BE2C (cell line): ENCODE data around the gene INVS.
"Not testable (repeated sequence)": the region's sequence is repeated elsewhere in the genome, so short reads cannot be mapped to it uniquely, and the experiment has no call there.

ENCODE experiments used
- DNase-seq: peaks from one replicate; pipeline ENCODE4 v3.0.0-alpha.2; 2020
- H3K27me3 ChIP-seq: fragments of 250-450 bp; sonication (Bioruptor Pico); 2 replicates; pipeline ENCODE4 v1.5.1; 2020; ENCODE audit warnings: mild to moderate bottlenecking
- H3K36me3 ChIP-seq: fragments of 250-450 bp; sonication (Bioruptor Pico); 2 replicates; pipeline ENCODE4 v1.5.1; 2020; ENCODE audit warnings: mild to moderate bottlenecking
- H3K4me1 ChIP-seq: fragments of 250-450 bp; sonication (Bioruptor Pico); 2 replicates; pipeline ENCODE4 v1.5.1; 2020
- H3K4me3 ChIP-seq: 2 replicates; pipeline ENCODE4 v1.5.1; 2011; ENCODE audit warnings: low read depth, low read length
- H3K9me3 ChIP-seq: fragments of 250-450 bp; sonication (Bioruptor Pico); 2 replicates; pipeline ENCODE4 v1.5.1; 2020
- TF ChIP-seq, protein P1 (sequence below): IDR thresholded peaks from 2 replicates; pipeline ENCODE4 v1.5.1; 2012; ENCODE audit warnings: mild to moderate bottlenecking, low read depth, low read length

Gene INVS

DNA sequence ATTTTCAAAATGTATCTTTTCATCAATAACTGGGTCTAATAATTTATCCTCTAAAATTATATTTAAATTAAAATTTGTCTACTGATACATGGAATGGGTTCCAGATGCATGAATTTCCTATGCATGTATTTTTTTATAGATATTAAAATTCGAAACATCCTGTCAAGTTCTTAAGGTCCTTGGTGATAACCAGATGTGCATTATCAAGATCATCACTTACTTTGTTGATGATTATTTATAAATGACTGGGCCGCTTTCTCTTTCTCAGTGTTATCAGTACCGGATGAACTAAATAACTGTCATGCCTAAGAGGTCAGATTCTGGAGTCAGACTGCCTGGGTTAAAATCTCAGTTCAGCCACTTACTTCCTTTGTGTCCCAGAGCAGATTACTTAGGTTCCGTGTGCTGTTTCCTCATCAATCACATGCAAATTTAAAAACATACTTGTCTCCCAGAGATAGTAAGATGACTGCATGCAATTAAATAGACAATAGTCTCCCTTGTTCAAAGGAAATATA is 129.4 kb downstream of the INVS start:
- Histone ChIP-seq H3K9me3 (no peaks in the 10 kb centered on the region), H3K27me3 (no peaks in the 10 kb centered on the region), H3K4me1 (no peaks in the 10 kb centered on the region), H3K4me3 (no peak overlapping the region), H3K36me3 (peaks cover 4% of the 10 kb centered on the region)
- TF ChIP-seq, protein P1, sequence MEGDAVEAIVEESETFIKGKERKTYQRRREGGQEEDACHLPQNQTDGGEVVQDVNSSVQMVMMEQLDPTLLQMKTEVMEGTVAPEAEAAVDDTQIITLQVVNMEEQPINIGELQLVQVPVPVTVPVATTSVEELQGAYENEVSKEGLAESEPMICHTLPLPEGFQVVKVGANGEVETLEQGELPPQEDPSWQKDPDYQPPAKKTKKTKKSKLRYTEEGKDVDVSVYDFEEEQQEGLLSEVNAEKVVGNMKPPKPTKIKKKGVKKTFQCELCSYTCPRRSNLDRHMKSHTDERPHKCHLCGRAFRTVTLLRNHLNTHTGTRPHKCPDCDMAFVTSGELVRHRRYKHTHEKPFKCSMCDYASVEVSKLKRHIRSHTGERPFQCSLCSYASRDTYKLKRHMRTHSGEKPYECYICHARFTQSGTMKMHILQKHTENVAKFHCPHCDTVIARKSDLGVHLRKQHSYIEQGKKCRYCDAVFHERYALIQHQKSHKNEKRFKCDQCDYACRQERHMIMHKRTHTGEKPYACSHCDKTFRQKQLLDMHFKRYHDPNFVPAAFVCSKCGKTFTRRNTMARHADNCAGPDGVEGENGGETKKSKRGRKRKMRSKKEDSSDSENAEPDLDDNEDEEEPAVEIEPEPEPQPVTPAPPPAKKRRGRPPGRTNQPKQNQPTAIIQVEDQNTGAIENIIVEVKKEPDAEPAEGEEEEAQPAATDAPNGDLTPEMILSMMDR = no peak
- no peak for DNase-seq

DNA sequence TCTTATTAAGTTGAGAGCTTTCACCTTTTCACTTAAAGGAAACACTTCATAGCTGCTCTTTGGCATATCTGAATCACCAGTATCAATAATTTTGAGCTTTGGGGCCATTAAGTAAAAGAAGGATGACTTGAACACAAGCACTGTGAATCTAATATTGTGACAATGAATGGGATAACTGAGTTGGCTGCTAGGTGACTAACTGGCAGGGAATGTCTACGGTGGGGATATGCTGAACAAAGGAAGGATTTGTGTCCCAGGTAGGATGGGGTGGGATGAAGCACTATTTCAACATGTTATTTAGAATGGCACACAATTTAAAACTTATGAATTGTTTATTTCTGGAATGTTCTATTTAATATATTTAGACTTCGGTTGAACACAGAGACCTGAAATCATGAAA is 130.1 kb downstream of the INVS start:
- H3K4me3 ChIP-seq = no peak overlapping the region
- peaks cover 4% of the 10 kb centered on the region for H3K36me3 ChIP-seq
- H3K9me3 ChIP-seq = no peaks in the 10 kb centered on the region
- H3K27me3 ChIP-seq = no peaks in the 10 kb centered on the region
- DNase-seq = no peak
- H3K4me1 ChIP-seq = no peaks in the 10 kb centered on the region
- TF ChIP-seq, protein P1 = no peak

DNA sequence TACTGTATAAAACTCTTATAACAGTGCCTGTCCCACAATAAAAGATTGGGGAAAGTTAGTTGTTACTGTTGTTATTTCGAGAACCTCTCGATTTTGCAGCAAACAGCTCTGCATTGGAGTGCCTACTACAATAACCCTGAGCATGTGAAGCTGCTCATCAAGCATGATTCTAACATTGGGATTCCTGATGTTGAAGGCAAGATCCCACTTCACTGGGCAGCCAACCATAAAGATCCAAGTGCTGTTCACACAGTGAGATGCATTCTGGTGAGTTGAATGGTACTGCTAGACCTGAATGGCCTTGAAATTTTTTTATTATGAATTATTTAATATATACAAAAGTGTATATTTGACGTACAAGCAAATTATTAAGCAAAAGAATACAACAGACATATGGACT is 130.5 kb downstream of the INVS start:
- H3K9me3 ChIP-seq = no peaks in the 10 kb centered on the region
- TF ChIP-seq, protein P1 = no peak
- DNase-seq = no peak
- no peaks in the 10 kb centered on the region for H3K4me1 ChIP-seq
- peaks cover 4% of the 10 kb centered on the region for H3K36me3 ChIP-seq
- H3K4me3 ChIP-seq = no peak overlapping the region
- no peaks in the 10 kb centered on the region for H3K27me3 ChIP-seq

DNA sequence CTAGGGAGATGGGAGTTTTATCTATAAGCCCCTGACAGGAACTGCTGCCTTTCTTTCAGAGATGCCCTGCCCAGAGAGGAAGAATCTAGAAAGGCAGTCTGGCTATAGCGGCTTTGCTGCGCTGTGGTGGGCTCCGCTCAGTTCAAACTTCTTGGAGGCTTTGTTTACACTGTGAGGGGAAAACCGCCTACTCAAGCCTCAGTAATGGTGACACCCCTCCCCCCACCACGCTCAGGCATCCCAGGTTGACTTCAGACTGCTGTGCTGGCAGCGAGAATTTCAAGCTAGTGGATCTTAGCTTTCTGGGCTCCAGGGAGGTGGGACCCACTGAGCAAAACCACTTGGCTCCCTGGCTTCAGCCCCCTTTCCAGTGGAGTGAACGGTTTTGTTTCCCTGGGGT is 137.9 kb downstream of the INVS start:
- not testable (repeated sequence) for H3K4me1 ChIP-seq, H3K36me3 ChIP-seq, H3K9me3 ChIP-seq, H3K27me3 ChIP-seq, DNase-seq, H3K4me3 ChIP-seq

DNA sequence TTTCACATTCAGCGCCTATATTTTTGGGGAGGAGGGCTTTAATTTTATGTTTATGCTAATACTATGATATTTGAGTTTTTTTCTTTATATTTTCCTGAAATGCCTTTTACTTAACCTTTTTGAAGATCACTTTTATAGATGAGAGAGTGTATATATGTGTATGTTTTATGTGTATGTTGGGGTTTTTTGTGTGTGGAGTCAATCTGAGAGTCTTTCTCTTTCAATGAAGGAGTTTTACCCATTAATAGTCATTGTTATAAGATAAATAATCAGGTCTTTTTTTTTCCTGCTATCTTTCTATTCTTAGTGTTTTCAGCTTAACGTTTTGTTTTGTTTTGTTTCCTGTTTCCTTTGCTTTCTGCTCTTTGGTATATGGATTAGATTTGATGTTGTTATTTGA is 141.5 kb downstream of the INVS start:
- Histone ChIP-seq H3K4me3 (no peak overlapping the region), H3K9me3 (no peaks in the 10 kb centered on the region), H3K36me3 (peaks cover 3% of the 10 kb centered on the region), H3K4me1 (no peaks in the 10 kb centered on the region), H3K27me3 (no peaks in the 10 kb centered on the region)
- TF ChIP-seq, protein P1 = no peak
- no peak for DNase-seq

DNA sequence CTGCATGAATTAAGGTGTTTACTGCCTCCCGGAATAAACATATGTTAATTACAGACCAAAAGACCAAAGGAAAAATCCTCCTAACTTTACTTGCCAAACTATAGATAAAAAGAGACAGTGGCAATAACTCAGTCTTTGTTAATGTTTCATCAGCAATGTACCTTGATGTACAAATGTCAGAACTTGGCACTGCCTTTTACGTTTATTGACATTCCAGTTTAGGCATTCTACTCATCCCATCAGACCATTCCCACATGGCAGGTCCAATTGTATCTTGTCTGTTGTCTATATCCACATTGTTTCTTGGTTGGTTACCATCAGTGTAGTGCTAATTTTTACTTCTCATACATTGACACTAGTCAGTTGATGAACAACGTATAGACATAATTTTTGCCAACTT is 168.2 kb downstream of the INVS start:
- Histone ChIP-seq H3K4me3 (no peak overlapping the region), H3K9me3 (no peaks in the 10 kb centered on the region), H3K36me3 (no peaks in the 10 kb centered on the region), H3K4me1 (no peaks in the 10 kb centered on the region), H3K27me3 (no peaks in the 10 kb centered on the region)
- TF ChIP-seq, protein P1 = no peak
- DNase-seq = no peak

DNA sequence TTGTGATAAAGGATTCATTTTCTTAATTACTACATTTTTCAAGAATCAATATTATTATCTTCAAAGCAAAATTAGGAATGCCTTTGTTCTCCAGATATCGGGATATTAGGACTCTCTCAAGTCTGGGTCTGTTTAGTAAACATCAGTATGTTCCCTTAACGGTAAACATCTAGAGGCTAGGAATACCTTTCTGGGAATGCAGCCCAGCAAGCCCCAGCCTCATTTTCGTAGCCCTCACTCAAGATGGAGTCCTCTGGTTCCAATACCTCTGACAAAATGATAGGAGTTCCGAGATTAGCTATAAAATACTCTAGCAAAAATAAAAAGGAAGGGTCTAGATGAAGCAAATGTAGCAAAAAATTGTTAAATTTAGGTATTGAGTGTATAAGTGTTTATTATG is 169.2 kb downstream of the INVS start:
- no peaks in the 10 kb centered on the region for H3K4me1 ChIP-seq
- no peaks in the 10 kb centered on the region for H3K27me3 ChIP-seq
- no peak for DNase-seq
- H3K4me3 ChIP-seq = no peak overlapping the region
- H3K36me3 ChIP-seq = no peaks in the 10 kb centered on the region
- H3K9me3 ChIP-seq = no peaks in the 10 kb centered on the region
- TF ChIP-seq, protein P1 = no peak
